ENCODE measurements around the gene SSR4. TPM values are rescaled to one million over a fixed set of nuclear protein-coding genes. Genes with fewer than 3 reads are reported as not detected.
"Not testable (repeated sequence)": the region's sequence is repeated elsewhere in the genome, so short reads cannot be mapped to it uniquely, and the experiment has no call there.

SSR4 gene
- total RNA-seq, result 140 TPM
- long read RNA-seq, transcript SSR4-203 (6 exons, 643 nt), result major isoform, 73 of 81 reads
- long read RNA-seq, partial matches to known transcripts, result 3 of 81 reads
- long read RNA-seq, other reads (novel, unspliced or antisense), result 4 of 81 reads

DNA sequence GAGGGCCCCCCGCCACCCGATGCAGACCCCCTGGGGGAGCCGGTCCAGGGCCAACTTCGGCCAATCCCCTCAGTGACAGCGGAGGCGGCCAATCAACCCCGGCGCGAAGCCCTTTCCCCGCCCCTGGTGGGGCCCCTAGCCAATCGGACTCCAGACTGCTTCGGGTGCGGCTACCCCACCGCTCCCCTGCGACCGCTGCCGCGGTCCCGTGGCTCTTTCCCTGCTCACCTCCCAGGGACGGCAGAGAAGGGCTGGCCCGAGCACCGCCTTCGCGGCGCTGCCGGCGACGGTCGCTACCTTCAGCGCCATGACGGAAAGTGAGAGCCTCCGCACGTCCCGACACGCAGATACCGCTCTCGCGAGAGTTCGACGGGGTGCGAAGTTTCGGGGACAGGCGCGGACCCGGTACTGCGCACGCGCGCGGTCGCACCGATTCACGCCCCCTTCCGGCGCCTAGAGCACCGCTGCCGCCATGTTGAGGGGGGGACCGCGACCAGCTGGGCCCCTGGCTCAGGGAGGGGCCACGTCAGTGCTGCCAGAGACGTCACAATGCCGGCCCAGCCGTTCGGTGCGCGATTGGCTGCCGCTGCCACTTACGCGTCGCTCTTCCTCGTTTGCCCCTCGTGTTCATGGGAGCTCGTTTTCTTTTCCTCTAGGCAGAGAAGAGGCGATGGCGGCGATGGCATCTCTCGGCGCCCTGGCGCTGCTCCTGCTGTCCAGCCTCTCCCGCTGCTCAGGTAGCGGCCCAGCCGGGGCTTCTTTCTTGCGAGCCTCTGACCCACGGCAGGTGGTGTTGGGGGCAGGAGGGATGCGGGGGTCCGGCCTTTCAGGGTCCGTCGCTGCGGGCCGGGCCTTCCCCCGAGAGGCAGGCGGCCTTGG lies at the start of gene SSR4, which contains the start of gene IDH3G:
Gene SSR4, plus strand, starts transcription at position 651 of the 879 bp plus-strand sequence. Its CDS starts 20 bp downstream, at position 671.
Gene IDH3G, minus strand, starts transcription at position 358 of the 879 bp plus-strand sequence. Its CDS starts 49 bp downstream, at position 309.
- peak; percentile 96 for DNase-seq (ENCODE audit: low spot score)
- intact Hi-C loops (cut with DNase I), result loop anchor here (1.0 kb wide), 1 partner anchor 134 kb away; no protein-coding TSS in a partner anchor

DNA sequence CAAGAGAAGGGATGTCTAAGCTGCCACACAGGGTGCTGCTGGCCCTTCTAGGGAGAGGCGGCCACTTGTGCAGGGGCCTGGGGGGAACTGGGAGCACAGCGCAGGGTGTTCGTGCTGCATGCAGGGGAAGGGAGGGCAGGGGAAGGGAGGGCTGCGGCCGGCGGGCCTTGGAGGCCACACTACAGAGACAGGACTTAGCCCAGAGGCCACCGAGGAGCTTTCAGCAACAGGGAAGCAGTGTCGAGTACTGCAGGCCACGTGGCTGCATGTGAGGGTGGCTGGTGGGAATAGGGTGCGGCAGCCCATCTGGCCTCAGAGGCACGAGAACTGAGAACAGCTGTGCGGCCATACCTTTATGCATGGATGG lies 49.4 kb upstream of the SSR4 start:
- DNase-seq (ENCODE audit: low spot score); intact Hi-C loops (cut with DNase I): not testable (repeated sequence)

DNA sequence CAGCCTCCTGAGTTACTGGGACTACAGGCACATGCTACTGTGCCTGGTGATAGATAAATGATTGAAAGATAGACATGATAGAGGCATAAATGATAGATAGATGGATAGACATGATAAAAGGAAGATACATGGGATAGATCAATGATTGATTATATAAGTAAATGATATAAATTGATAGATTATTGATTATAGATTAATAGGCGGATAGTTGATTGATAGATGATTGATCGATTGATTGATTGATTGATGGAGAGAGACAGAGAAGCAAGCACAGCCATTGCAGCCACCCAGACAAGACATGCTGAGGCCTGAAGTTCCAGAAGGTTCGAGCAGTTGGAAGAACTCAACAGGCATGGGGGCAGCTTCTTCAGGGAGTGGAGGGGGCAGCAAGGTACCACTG lies 48.1 kb upstream of the SSR4 start:
- intact Hi-C loops (cut with DNase I), result no loop called here
- DNase-seq (ENCODE audit: low spot score), result peak; percentile 1

DNA sequence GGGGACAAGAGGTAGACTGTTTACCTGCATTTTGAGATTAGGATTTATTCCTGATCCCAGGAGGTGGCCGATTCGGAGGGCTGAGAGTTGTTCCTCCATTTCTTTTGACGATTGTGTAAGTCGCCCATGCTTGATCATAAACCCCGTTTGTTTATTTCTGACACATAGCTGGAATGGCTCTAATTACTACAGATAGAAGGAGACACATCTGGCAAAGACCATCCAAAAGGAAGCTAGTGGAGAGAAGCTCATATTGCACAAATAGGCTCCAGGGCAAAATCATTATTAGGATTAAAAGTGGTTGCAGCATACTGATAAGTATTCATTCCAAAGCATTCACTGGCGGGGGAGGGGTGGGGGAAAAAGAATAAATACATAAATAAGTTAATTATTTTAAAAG lies 47.5 kb upstream of the SSR4 start:
- intact Hi-C loops (cut with DNase I), result not testable (repeated sequence)

DNA sequence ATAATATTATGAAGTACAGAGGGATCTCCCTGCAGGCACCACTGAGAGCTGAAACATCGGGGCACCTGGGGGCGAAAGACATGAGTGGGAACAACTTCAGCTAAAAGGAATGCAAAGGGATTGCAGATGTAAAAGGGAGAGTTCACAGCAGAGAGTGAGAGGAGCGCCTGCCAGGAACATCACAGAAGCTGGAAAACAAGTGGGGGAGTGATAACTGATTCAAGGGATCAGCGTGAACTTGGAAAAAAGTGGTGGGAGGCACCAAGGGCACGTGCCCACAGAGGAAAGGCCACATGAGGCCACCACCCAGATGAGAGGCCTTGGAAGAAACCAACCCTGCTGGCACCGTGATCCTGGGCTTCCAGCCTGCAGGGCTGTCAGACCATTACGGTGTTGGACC lies 45.5 kb upstream of the SSR4 start:
- DNase-seq (ENCODE audit: low spot score), result peak; percentile 55
- intact Hi-C loops (cut with DNase I), result not testable (repeated sequence)

More for the DNA sequence above, 47.5 kb upstream of the SSR4 start:
- peak; percentile 2 for DNase-seq (ENCODE audit: low spot score)

DNA sequence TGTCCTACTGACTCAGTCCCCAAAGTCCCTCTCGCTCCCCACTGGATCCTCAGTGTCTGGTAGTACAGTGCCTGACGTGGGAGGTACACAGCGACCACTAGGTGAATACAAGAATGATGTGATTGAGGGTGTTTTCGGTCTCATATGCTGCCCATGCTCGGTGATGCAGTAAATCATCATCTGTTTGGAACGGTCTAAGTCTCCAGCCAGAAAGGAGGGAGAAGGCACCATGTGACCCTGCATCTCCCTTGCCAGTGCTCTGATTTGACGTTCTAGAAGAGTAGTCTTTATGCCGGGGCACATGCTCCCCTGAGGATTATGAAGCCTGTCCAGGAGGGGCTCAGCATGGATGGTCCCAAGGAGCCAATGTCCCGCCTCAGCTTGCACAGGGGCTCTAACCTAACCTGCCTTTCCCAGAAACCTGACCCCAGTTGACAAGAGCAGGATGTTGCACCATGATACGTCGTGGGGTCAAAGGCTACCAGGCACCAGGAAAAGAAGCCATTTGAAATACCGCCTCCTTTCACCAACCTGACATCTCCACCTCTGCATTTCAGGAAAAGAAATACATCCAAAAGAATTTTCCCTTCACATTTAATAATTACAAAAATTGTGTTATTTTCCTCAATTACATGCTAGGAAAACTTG lies 44.2 kb upstream of the SSR4 start:
- intact Hi-C loops (cut with DNase I), result no loop called here
- DNase-seq (ENCODE audit: low spot score), result peak; percentile 39

DNA sequence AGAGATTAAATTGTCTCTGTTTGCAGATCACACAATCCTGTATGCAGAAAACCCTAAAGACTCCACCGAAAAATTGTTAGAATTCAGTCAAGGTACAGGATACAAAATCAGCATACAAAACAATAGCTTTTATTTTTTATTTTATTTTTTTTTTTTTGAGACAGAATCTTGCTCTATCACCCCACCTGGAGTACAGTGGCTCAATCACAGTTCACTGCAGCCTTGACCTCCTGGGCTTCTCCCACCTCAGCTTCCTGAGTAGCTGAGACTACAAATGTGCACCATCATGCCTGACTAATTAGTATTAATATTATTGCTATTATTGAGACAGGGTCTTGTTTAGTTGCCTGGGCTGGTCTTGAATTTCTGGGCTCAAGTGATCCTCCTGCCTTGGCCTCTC lies 39.3 kb upstream of the SSR4 start:
- DNase-seq (ENCODE audit: low spot score), result peak; percentile 12
- intact Hi-C loops (cut with DNase I), result no loop called here

DNA sequence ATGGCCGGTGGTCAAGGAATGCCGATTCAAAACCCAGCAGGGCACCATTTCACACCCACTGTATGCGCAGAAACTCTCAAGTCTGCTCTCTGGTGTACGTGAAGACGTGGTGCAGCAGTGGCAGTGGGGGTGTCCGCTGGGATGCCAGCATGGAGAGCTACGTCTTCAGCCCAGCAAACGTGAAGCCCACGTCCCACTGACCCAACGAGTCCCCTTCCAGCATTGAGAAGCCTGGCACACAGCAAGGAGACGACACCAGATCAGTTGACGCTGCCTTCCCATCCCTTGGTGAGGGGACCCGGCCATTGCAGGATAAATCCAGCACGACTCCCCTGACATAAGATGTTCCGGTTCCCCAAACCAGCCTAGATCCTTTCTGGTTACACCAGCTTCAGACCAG lies 32.6 kb upstream of the SSR4 start:
- intact Hi-C loops (cut with DNase I), result loop anchor here (2.0 kb wide), 1 partner anchor 191 kb away; no protein-coding TSS in a partner anchor
- no peak for DNase-seq (ENCODE audit: low spot score)

DNA sequence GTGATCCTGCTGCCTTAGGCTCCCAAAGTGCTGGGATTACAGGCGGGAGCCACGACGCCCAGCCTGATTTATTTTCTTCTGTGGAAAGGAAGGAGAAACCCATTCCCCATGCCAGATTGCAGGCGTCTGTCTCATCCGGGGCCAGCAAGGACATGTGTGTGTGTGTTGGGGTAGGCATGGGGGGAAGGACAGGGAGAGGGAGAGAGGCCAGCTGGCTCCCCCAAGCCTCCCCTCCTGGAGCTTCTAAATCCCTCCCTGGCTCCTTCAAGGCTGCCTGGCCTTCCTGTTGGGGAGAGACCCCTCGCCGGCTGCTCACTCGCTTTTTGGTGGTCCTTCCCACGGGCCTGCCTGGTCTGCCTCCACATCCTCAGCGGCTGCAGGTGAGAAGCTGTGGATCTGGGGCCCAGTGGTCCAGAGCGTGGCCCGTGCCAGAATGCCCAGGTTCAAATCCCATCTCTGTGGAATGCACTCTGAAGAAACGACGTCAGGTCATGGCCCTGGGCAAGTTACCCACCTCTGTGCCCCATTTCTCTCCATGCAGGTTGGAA lies 31.8 kb upstream of the SSR4 start:
- DNase-seq (ENCODE audit: low spot score), result no peak
- intact Hi-C loops (cut with DNase I), result loop anchor here (2.0 kb wide), 1 partner anchor 190 kb away; no protein-coding TSS in a partner anchor

DNA sequence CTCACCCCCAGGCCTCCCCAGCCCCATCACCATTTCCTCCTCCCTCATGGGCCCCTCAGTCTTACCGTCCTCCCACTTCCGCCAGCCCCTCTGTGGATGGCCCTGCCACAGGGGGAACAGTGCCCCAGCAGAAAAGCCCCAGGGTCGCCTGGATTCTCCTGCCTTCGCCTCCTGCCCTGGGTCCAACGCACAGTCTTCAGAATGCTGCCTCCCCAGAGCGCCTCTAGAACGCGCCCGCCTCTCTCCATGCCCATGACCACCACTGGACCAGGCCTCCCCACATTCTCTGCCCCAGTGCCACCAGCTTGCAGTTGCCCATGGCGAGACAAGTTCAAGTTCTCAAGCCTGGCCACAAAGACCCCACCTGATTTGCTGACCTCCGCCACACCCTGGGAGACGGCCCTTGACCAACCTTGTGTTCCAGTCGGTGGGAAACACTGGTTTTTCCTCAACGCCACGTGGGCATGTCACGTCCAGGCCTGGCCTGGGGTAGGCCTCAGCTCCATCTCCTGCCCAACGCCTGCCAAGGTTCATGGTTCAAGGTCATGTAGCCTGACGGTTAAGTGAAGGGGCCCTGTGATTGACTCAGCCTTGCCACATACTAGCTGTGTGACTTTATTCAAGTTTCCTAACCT lies 31.1 kb upstream of the SSR4 start:
- intact Hi-C loops (cut with DNase I), result loop anchor here (2.0 kb wide), 1 partner anchor 189 kb away; no protein-coding TSS in a partner anchor
- DNase-seq (ENCODE audit: low spot score), result no peak

DNA sequence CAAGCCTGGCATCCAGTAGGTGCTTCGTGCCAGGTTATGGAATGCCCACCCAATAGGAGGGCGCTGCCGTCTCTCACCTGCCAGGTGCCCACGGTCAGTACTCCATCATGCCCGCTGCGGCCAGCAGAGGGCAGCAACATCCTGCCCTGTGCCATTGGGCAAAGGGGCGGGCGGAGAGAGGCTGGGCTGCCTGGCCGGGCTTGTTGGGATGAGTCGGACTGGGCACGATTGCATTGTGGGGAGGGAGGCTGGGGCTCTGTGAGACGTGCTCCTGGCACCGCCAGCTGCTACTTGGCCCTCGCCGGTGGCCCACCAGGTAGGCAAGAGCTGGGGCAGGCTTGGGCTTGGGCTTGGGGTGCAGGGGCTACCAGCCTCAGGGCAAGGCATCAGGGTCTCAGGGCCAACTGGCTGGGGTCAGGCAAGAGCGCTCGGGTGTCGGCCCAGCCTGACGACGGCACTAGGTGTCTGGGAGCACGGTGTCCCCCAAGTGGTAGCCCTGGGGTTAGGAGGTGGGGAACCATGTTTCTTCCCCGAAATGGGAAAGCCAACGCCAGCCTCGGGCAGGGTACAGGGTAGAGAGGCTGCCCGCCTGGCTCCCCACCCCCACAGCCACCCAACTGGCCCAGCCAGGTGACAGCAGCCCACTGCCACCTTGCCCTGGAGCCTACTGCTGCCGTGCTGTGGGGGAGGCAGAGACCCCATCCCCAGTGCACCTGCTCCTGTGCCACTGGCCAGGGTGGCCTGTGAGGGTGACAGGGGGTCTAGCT lies 30.3 kb upstream of the SSR4 start, which contains the start of gene PLXNB3:
Gene PLXNB3, plus strand, starts transcription at position 261 of the 767 bp plus-strand sequence. CDS start 1,287 bp downstream, outside the sequence.
- intact Hi-C loops (cut with DNase I), result loop anchor here (2.0 kb wide), 1 partner anchor 189 kb away; no protein-coding TSS in a partner anchor
- peak; percentile 93 for DNase-seq (ENCODE audit: low spot score)

DNA sequence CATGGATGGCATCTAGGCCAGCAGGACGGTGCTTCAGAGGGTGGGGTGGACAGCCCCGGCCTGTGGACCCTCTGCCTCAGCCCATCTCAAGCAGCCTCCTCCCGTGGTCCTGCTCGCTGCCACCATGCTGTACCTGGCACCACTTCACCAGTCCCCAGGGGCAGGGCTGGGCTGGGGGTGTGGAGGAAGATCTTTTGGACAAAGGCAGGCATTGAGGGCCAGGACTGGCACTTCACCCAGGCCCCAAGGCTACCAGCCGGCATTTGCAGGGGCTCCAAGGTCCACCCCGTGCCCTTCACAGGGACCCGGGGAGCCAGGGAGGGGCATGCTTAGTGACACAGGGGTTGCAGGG lies 29.7 kb upstream of the SSR4 start:
- no peak for DNase-seq (ENCODE audit: low spot score)
- intact Hi-C loops (cut with DNase I), result no loop called here

DNA sequence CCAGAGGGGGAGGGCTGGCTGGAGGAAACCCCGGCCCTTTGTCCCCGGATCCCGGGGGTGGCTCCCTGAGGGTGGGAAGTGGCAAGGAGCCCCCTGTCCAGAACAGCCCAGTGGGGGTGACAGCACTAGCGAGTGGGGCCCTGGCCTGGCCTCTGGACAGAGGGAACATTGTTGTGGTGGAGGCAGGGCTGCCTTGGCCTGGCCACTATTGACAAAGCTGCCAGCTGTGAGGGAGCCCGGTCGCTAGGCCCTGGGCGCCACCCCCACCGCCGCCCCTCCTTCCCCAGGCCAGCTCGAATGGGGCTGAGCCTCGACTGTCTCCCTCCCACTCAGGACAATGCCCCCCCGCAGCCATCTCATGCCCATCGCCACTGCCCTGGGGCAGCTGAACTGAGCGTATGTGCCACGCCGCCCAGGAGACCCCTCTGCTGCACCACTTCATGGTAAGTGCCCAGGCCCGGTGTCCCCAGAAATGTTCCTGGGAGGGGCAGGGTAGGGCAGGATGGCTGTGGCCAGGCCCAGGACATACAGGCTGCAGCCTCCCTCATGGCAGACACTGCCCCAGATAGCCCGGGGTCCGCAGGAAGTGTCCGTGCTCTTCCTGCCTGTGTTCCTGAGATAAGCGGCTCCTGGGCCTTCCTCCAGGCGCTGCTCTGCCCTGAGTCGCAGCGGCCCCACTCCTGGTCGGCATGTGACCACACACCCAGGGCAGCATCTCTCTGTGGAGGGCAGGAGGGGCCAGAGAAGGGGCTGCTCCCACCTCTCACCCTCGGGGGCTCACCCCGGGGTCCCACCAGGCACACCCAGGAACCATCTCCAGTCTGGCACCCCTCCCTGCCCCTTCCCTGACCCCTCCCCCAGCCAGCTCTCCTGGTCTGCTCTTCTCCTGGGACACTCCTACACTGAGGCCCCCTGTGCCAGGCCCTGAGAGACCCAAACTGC lies 29.1 kb upstream of the SSR4 start:
- intact Hi-C loops (cut with DNase I), result no loop called here
- DNase-seq (ENCODE audit: low spot score), result no peak

DNA sequence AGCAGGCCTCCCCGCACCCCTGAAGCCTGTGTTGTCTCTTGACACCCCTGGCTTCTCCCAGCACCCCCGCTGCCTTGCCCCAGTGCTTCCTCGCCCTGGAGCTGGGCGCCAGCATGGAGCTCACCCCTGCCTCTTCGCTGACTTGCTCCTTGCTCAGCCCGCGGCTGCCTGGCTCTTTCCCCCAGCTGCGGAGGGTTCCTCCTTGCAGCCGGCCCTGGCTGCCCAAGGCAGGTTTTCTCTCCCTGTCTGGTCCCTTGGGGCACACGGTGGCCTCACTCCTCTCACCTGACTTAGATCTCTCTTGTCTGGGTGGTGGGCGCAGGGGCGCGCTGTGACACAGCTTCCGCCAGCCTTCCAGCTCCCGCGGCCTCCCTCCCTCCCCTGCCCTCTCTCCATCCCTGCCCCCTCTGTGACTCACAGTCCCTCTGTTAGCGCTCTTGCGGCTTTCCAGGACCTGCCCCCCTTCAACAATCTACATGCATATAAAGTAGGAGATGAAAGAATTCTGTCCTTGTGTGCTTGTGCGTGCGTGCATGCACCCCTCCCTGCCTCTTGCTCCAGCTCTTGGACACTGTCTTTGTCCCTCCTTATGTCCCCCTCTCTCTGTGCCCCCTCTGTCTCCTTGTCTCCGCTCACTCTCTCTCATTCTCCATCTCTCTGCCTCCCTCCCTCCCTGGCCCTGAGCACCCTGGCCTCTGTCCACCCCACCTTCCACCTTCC lies 28.2 kb upstream of the SSR4 start:
- intact Hi-C loops (cut with DNase I), result no loop called here
- no peak for DNase-seq (ENCODE audit: low spot score)

DNA sequence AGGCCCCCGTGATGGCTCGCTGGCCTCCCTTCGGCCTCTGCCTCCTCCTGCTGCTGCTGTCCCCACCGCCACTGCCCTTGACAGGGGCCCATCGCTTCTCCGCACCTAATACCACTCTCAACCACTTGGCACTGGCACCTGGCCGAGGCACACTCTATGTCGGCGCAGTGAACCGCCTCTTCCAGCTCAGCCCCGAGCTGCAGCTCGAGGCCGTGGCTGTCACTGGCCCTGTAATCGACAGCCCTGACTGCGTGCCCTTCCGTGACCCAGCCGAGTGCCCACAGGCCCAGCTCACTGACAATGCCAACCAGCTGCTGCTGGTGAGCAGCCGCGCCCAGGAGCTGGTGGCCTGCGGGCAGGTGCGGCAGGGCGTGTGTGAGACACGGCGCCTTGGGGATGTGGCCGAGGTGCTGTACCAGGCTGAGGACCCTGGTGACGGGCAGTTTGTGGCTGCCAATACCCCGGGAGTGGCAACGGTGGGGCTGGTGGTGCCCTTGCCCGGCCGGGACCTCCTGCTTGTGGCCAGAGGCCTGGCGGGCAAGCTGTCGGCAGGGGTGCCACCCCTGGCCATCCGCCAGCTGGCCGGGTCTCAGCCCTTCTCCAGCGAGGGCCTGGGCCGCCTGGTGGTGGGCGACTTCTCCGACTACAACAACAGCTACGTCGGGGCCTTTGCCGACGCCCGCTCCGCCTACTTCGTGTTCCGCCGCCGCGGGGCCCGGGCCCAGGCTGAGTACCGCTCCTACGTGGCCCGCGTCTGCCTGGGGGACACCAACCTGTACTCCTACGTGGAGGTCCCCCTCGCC lies 27.4 kb upstream of the SSR4 start:
- no peak for DNase-seq (ENCODE audit: low spot score)
- intact Hi-C loops (cut with DNase I), result no loop called here

DNA sequence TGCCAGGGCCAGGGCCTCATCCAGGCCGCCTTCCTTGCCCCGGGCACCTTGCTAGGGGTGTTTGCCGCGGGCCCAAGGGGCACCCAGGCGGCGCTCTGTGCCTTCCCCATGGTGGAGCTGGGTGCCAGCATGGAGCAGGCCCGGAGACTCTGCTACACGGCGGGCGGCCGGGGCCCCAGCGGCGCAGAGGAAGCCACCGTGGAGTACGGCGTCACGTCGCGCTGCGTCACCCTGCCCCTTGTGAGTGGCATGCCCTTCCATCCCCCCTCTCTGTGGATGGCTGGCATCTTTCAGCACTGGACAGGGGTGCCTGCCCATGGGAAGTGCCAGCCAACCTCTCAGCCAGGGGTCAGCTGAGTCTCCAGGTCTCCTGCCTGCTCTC lies 26.8 kb upstream of the SSR4 start:
- DNase-seq (ENCODE audit: low spot score), result no peak
- intact Hi-C loops (cut with DNase I), result no loop called here
